Neural cell (in vitro differentiated cells): Measurements from ENCODE around the gene ZBED2. TPM values are rescaled to one million over a fixed set of nuclear protein-coding genes. Genes with fewer than 3 reads are reported as not detected.

Source experiments
- H2AFZ ChIP-seq: fragments of 200-600, 300-800 bp; sonication (generic), shearing (Covaris generic); 2 replicates; pipeline ENCODE4 v1.6.0; 2014; ENCODE audit warnings: low read depth, mild to moderate bottlenecking, antibody characterized with exemption, low read length, moderate library complexity
- H3F3A ChIP-seq: fragments of 200-600 bp; shearing (Covaris generic); 2 replicates; pipeline ENCODE4 v1.6.1; 2016; ENCODE audit warnings: mild to moderate bottlenecking, moderate library complexity, mixed read lengths, antibody characterized with exemption, low read length; ENCODE audit not compliant: insufficient read depth, poor library complexity, severe bottlenecking
- H3K27ac ChIP-seq: fragments of 200-600, 300-800 bp; sonication (generic), shearing (Covaris generic); 2 replicates; pipeline ENCODE4 v1.5.1; 2014; ENCODE audit warnings: mild to moderate bottlenecking, low read length, moderate library complexity
- H3K27me3 ChIP-seq: fragments of 300-800, 200-600 bp; sonication (generic), shearing (Covaris generic); 2 replicates; pipeline ENCODE4 v1.6.0; 2014; ENCODE audit warnings: mild to moderate bottlenecking, low read depth, low read length, moderate library complexity; ENCODE audit not compliant: insufficient read depth
- H3K36me3 ChIP-seq: fragments of 300-800, 200-600 bp; sonication (generic), shearing (Covaris generic); 2 replicates; pipeline ENCODE4 v1.5.1; 2014; ENCODE audit warnings: mild to moderate bottlenecking, antibody characterized with exemption, low read length, moderate library complexity; ENCODE audit not compliant: insufficient read depth
- H3K4me2 ChIP-seq: fragments of 300-800, 200-600 bp; sonication (generic), shearing (Covaris generic); 2 replicates; pipeline ENCODE4 v1.6.0; 2014; ENCODE audit warnings: mild to moderate bottlenecking, low read length
- H3K4me3 ChIP-seq: fragments of 300-800, 200-600 bp; sonication (generic), shearing (Covaris generic); 2 replicates; pipeline ENCODE4 v1.5.1; 2014; ENCODE audit warnings: mild to moderate bottlenecking, low read length, moderate library complexity
- H3K79me2 ChIP-seq: fragments of 200-600 bp; shearing (Covaris generic); replicated peaks from 2 replicates; pipeline ENCODE4 v1.6.0; 2014; ENCODE audit warnings: mild to moderate bottlenecking, low read length, moderate library complexity; ENCODE audit not compliant: insufficient read depth
- H3K9ac ChIP-seq: fragments of 300-800, 200-600 bp; sonication (generic), shearing (Covaris generic); 2 replicates; pipeline ENCODE4 v1.6.1; 2016; ENCODE audit warnings: mild to moderate bottlenecking, low read length, mixed read lengths
- H3K9me2 ChIP-seq: fragments of 200-600 bp; shearing (Covaris generic); 2 replicates; pipeline ENCODE4 v1.6.1; 2016; ENCODE audit warnings: mild to moderate bottlenecking, low read length, mixed read lengths; ENCODE audit not compliant: insufficient read depth
- H3K9me3 ChIP-seq: fragments of 200-600, 300-800 bp; sonication (generic), shearing (Covaris generic); 2 replicates; pipeline ENCODE4 v1.6.1; 2016; ENCODE audit warnings: mild to moderate bottlenecking, mixed run types, low read length, moderate library complexity, mixed read lengths
- H4K20me1 ChIP-seq: fragments of 200-600 bp; shearing (Covaris generic); 2 replicates; pipeline ENCODE4 v1.6.1; 2016; ENCODE audit warnings: mild to moderate bottlenecking, mixed run types; ENCODE audit not compliant: insufficient read depth
- EP300 ChIP-seq: fragments of 450-650 bp; conservative IDR thresholded peaks from 2 replicates; pipeline ENCODE4 v1.6.1; 2014; ENCODE audit warnings: antibody characterized with exemption, mild to moderate bottlenecking, moderate library complexity; ENCODE audit not compliant: poor library complexity, severe bottlenecking
- EZH2 ChIP-seq: fragments of 200-600, 300-800 bp; shearing (Covaris generic), sonication (generic); IDR thresholded peaks from 2 replicates; pipeline ENCODE4 v1.6.1; 2014; ENCODE audit warnings: antibody characterized with exemption, low read length, borderline replicate concordance, mild to moderate bottlenecking; ENCODE audit not compliant: insufficient read depth, poor library complexity, severe bottlenecking
- MXI1 ChIP-seq: fragments of 450-650 bp; conservative IDR thresholded peaks from 2 replicates; pipeline ENCODE4 v1.6.1; 2014; ENCODE audit warnings: antibody characterized with exemption, mild to moderate bottlenecking; ENCODE audit not compliant: poor library complexity, severe bottlenecking
- POLR2AphosphoS5 ChIP-seq: IDR thresholded peaks from 2 replicates; pipeline ENCODE4 v1.6.1; 2012
- RAD21 ChIP-seq: fragments of 450-650 bp; conservative IDR thresholded peaks from 2 replicates; pipeline ENCODE4 v1.6.1; 2014; ENCODE audit warnings: antibody characterized with exemption, mild to moderate bottlenecking, moderate library complexity
- SMC3 ChIP-seq: fragments of 450-650 bp; conservative IDR thresholded peaks from 2 replicates; pipeline ENCODE4 v1.6.1; 2014; ENCODE audit warnings: antibody characterized with exemption, mild to moderate bottlenecking, moderate library complexity; ENCODE audit not compliant: poor library complexity
- TAF1 ChIP-seq: IDR thresholded peaks from 2 replicates; pipeline ENCODE4 v1.6.1; 2012; ENCODE audit warnings: low read depth
- polyA plus RNA-seq: library from polyadenylated mRNA; depleted of rRNA; stranded (reverse); fragments of >200 nt; gene quantifications from 2 replicates; pipeline ENCODE4 v1.2.3, GENCODE V29; 2014
- TF ChIP-seq, protein P1 (sequence below): fragments of 450-650 bp; IDR thresholded peaks from 2 replicates; pipeline ENCODE4 v1.5.1; 2014; ENCODE audit warnings: antibody characterized with exemption, mild to moderate bottlenecking, moderate library complexity; ENCODE audit not compliant: poor library complexity, severe bottlenecking
- TF ChIP-seq, protein P2 (sequence below): IDR thresholded peaks from 2 replicates; pipeline ENCODE4 v1.6.1; 2012; ENCODE audit warnings: borderline replicate concordance

The ZBED2 gene
- polyA plus RNA-seq, 1 donor from 2014 or later, result not detected

DNA sequence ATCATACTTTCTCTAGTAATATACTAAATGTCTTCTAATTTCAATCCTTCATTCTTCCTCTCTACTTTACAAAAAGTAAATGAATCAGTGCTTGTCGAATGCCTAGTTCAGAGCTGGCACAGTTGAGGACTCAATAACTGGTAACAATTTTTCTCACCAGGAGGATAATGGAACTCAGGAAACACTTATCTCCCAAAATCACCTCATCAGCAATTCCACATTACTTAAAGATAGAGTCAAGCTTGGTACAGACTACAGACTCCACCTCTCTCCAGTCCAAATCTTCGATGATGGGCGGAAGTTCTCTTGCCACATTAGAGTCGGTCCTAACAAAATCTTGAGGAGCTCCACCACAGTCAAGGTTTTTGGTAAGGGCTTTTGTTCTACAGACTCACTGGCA lies 16.3 kb downstream of the ZBED2 start:
- Histone ChIP-seq H2AFZ (no peak overlapping the region), H3K9me3 (no peaks in the 10 kb centered on the region), H3K27me3 (no peaks in the 10 kb centered on the region), H3F3A (no peaks in the 10 kb centered on the region), H4K20me1 (no peaks in the 10 kb centered on the region), H3K79me2 (no peaks in the 10 kb centered on the region), H3K36me3 (no peaks in the 10 kb centered on the region), H3K9me2 (no peaks in the 10 kb centered on the region), H3K4me3 (no peak overlapping the region), H3K9ac (no peak overlapping the region), H3K4me2 (no peak overlapping the region), H3K27ac (no peak overlapping the region)
- TF ChIP-seq, protein P1, sequence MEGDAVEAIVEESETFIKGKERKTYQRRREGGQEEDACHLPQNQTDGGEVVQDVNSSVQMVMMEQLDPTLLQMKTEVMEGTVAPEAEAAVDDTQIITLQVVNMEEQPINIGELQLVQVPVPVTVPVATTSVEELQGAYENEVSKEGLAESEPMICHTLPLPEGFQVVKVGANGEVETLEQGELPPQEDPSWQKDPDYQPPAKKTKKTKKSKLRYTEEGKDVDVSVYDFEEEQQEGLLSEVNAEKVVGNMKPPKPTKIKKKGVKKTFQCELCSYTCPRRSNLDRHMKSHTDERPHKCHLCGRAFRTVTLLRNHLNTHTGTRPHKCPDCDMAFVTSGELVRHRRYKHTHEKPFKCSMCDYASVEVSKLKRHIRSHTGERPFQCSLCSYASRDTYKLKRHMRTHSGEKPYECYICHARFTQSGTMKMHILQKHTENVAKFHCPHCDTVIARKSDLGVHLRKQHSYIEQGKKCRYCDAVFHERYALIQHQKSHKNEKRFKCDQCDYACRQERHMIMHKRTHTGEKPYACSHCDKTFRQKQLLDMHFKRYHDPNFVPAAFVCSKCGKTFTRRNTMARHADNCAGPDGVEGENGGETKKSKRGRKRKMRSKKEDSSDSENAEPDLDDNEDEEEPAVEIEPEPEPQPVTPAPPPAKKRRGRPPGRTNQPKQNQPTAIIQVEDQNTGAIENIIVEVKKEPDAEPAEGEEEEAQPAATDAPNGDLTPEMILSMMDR, result no peak
- TF ChIP-seq, protein P2, sequence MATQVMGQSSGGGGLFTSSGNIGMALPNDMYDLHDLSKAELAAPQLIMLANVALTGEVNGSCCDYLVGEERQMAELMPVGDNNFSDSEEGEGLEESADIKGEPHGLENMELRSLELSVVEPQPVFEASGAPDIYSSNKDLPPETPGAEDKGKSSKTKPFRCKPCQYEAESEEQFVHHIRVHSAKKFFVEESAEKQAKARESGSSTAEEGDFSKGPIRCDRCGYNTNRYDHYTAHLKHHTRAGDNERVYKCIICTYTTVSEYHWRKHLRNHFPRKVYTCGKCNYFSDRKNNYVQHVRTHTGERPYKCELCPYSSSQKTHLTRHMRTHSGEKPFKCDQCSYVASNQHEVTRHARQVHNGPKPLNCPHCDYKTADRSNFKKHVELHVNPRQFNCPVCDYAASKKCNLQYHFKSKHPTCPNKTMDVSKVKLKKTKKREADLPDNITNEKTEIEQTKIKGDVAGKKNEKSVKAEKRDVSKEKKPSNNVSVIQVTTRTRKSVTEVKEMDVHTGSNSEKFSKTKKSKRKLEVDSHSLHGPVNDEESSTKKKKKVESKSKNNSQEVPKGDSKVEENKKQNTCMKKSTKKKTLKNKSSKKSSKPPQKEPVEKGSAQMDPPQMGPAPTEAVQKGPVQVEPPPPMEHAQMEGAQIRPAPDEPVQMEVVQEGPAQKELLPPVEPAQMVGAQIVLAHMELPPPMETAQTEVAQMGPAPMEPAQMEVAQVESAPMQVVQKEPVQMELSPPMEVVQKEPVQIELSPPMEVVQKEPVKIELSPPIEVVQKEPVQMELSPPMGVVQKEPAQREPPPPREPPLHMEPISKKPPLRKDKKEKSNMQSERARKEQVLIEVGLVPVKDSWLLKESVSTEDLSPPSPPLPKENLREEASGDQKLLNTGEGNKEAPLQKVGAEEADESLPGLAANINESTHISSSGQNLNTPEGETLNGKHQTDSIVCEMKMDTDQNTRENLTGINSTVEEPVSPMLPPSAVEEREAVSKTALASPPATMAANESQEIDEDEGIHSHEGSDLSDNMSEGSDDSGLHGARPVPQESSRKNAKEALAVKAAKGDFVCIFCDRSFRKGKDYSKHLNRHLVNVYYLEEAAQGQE, result no peak
- TF ChIP-seq TAF1 (no peak), RAD21 (no peak), MXI1 (no peak), SMC3 (no peak), EP300 (no peak), EZH2 (no peak), POLR2AphosphoS5 (no peak)

DNA sequence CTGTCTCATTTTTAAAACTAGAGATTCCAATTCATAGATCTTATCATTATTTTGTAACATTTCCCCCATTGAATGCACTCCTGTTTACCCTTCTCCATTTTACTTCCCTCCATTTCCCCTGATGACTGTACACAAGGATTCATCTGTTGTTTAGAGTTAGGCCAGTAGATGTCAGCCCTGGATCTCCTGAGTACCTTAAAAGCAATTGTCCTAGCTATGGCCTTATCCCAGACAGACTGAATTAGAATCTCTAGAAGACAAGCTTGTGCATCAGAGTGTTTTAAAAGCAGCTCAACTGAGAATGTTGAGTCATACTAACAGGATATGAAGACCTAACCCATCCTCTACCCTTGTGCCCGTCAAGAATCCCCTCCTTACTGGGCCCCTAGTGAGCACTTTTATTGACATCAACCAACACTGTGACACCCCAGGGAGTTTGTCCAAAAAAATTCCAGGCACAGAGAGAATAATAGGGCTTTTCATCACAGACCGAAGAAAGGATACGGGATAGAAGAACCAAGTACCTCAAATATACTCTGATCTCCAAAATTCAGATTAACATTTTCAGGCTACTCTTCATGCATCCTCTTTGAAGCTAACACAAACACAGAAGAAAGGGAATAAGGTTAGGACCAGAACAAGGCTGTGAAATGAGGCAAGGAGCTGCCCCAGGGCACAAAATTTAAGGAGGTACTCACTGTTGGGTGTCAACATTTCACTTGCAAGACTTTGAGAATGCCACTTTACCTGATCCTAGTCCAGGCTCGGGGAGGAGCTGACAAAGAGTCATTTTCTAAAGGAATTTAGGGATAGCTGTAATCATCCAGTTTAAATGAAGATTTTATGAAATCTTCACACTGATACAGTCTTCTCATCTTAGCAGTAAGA lies 17.1 kb downstream of the ZBED2 start:
- Histone ChIP-seq H3K9me2 (no peaks in the 10 kb centered on the region), H4K20me1 (no peaks in the 10 kb centered on the region), H2AFZ (no peak overlapping the region)

More for the DNA sequence above, 17.1 kb downstream of the ZBED2 start:
- no peaks in the 10 kb centered on the region for H3K79me2 ChIP-seq
- no peak overlapping the region for H3K9ac ChIP-seq
- H3K27ac ChIP-seq, result no peak overlapping the region
- H3F3A ChIP-seq, result no peaks in the 10 kb centered on the region
- H3K9me3 ChIP-seq, result no peaks in the 10 kb centered on the region
- H3K27me3 ChIP-seq, result no peaks in the 10 kb centered on the region
- TF ChIP-seq, protein P1, result no peak
- no peak for TF ChIP-seq MXI1
- no peak overlapping the region for H3K4me3 ChIP-seq
- H3K4me2 ChIP-seq, result no peak overlapping the region
- H3K36me3 ChIP-seq, result no peaks in the 10 kb centered on the region
